ENCODE results near the gene HEBP2. TPM values are rescaled to one million over a fixed set of nuclear protein-coding genes. Genes with fewer than 3 reads are reported as not detected.

HEBP2 gene
- polyA plus RNA-seq, 1 experiment: 14.5 TPM

DNA sequence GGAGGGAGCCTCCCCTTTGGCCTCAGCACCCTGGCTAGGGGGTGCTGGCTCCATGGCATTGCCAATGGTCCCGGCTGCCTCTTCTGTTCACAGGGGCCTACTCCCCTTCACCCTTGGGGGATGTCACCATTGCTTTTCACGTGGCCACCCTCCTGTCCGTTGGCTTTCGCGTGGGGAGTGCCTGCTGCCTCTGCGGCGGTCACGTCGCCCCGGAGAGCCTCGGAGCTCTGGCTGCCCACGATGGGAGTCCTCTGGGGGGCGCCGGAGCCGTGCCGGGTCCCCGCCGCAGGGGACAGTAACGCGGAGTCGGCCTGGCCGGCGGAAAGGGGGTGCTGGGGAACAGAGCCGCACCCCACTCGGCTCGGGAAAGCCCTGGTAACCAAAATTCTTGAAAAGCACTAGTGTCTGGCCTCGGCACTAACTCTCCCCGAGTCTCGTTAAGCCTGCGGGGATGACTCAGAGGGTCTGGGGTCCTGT, 661 bp upstream of the HEBP2 start:
- peaks cover 11% of the 10 kb centered on the region; the same call in 1 of the 2 replicates for H3K36me3 ChIP-seq (ENCODE audit: control insufficient read depth, insufficient read depth, low read length)
- no peaks in the 10 kb centered on the region for H3K27me3 ChIP-seq (ENCODE audit: control insufficient read depth, insufficient read depth, low read length)
- no peak for DNase-seq (ENCODE audit: low read depth)
- peak overlapping the region; percentile 50 for H3K4me3 ChIP-seq (ENCODE audit: low read depth, low read length)
- CTCF ChIA-PET: interaction anchor here (0.6 to 5.1 kb wide), 11 partner anchors 9 to 401 kb away, joined by 3 to 34 read pairs (median 3); no protein-coding TSS in a partner anchor
- POLR2A ChIA-PET: no interaction called here
- TF ChIP-seq, protein P1, sequence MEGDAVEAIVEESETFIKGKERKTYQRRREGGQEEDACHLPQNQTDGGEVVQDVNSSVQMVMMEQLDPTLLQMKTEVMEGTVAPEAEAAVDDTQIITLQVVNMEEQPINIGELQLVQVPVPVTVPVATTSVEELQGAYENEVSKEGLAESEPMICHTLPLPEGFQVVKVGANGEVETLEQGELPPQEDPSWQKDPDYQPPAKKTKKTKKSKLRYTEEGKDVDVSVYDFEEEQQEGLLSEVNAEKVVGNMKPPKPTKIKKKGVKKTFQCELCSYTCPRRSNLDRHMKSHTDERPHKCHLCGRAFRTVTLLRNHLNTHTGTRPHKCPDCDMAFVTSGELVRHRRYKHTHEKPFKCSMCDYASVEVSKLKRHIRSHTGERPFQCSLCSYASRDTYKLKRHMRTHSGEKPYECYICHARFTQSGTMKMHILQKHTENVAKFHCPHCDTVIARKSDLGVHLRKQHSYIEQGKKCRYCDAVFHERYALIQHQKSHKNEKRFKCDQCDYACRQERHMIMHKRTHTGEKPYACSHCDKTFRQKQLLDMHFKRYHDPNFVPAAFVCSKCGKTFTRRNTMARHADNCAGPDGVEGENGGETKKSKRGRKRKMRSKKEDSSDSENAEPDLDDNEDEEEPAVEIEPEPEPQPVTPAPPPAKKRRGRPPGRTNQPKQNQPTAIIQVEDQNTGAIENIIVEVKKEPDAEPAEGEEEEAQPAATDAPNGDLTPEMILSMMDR (IDR thresholded peaks at IDR 0.05; ENCODE audit: insufficient read depth, low read depth, low read length): peak; percentile 51

DNA sequence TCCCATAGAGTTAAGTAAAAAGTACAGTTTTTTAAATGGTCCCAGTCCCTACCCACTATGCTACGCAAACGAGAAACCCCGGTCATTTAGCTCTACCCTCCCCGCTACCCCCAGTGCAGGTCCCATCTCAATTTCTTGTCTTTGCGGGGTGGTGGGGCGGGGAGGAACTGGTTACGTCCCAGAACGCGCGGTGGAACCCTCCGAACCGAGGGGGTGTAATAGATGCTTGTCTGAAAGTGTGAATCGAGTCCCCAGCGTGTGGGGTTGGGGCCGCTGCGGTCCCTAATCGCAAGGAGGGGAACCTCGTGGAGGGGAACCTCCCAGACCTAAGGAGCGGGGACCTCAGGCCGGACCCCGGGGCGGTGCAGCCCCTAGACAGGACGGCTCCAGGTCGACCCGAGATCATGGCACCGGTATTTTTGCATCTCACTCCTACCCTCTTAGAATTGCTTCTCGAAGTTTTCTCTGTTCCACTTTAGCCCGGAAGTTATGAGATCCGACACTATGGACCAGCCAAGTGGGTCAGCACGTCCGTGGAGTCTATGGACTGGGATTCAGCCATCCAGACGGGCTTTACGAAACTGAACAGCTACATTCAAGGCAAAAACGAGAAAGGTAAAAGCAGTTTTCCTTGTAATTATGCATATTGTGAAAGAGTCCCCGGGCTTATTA, 779 bp downstream of the HEBP2 start:
- Histone ChIP-seq H3K36me3 (ENCODE audit: control insufficient read depth, insufficient read depth, low read length) (peaks cover 13% of the 10 kb centered on the region; the same call in 1 of the 2 replicates), H3K27me3 (ENCODE audit: control insufficient read depth, insufficient read depth, low read length) (no peaks in the 10 kb centered on the region), H3K4me3 (ENCODE audit: low read depth, low read length) (peak overlapping the region; percentile 50)
- DNase-seq (ENCODE audit: low read depth): no peak
- CTCF ChIA-PET: interaction anchor here (0.6 to 5.1 kb wide), 11 partner anchors 10 to 306 kb away, joined by 3 to 34 read pairs (median 3); no protein-coding TSS in a partner anchor
- TF ChIP-seq, protein P1 (IDR thresholded peaks at IDR 0.05; ENCODE audit: insufficient read depth, low read depth, low read length): no peak
- POLR2A ChIA-PET: interaction anchor here (0.5 kb wide), 1 partner anchor 18 kb away, joined by 4 read pairs; no protein-coding TSS in a partner anchor

DNA sequence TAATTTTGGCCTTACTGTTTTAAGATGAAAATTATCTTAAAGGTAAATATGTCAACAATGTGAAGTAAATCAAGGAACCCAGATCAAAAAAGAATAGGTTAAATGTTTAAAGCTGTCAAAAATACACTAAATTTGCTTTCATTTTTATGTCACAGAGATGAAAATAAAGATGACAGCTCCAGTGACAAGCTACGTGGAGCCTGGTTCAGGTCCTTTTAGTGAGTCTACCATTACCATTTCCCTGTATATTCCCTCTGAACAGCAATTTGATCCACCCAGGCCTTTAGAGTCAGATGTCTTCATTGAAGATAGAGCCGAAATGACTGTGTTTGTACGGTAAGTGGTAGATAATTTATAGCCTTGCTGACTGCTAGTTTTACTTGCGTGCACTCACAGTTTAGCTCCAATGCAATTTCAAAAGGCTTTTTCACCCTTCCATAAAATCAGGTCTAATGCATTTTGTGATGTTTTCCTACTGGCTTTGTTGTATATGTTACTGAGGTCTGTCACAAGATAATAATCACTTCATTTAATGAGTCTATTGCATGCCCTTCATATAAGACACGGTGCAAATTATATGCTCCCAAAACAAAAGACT, 1.9 kb downstream of the HEBP2 start:
- Histone ChIP-seq H3K27me3 (ENCODE audit: control insufficient read depth, insufficient read depth, low read length) (no peaks in the 10 kb centered on the region), H3K36me3 (ENCODE audit: control insufficient read depth, insufficient read depth, low read length) (peaks cover 13% of the 10 kb centered on the region; the same call in 1 of the 2 replicates), H3K4me3 (ENCODE audit: low read depth, low read length) (no peak overlapping the region)
- TF ChIP-seq, protein P1 (IDR thresholded peaks at IDR 0.05; ENCODE audit: insufficient read depth, low read depth, low read length): no peak
- DNase-seq (ENCODE audit: low read depth): no peak
- ChIA-PET CTCF (interaction anchor here (0.6 to 5.1 kb wide), 5 partner anchors 24 to 307 kb away, joined by 3 to 34 read pairs (median 4); no protein-coding TSS in a partner anchor), POLR2A (no interaction called here)

DNA sequence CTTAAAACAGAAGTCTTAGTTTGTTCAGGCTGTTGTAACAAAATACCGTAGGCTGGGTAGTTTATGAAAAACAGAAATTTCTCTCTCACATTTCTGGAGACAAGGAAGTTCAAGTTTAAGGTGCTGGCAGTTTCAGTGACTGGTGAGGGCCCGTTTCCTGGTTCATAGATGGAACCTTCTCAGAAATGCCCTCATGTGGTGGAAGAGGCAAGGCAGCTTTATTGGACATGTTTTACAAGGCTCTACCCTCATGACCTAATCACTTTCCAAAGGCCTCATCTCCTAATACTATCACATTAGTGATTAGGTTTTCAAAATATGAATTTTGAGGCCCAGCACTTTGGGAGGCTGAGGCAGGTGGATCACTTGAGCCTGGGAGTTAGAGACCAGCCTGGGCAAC, 2.4 kb downstream of the HEBP2 start:
- Histone ChIP-seq H3K27me3 (ENCODE audit: control insufficient read depth, insufficient read depth, low read length) (no peaks in the 10 kb centered on the region), H3K4me3 (ENCODE audit: low read depth, low read length) (no peak overlapping the region), H3K36me3 (ENCODE audit: control insufficient read depth, insufficient read depth, low read length) (peaks cover 13% of the 10 kb centered on the region; the same call in 1 of the 2 replicates)
- no peak for DNase-seq (ENCODE audit: low read depth)
- POLR2A ChIA-PET: no interaction called here
- TF ChIP-seq, protein P1 (IDR thresholded peaks at IDR 0.05; ENCODE audit: insufficient read depth, low read depth, low read length): no peak
- CTCF ChIA-PET: interaction anchor here (0.6 to 5.1 kb wide), 3 partner anchors 112 to 308 kb away, joined by 3 to 34 read pairs (median 4); no protein-coding TSS in a partner anchor

All from BJ (cell line).